CD4-positive, alpha-beta T cell treated with Interleukin-17A for 4 hours (primary cell): ENCODE measurements around the gene SAMD14.

Experiments used
- DNase-seq: peaks from one replicate; pipeline ENCODE4 v3.0.0-alpha.2; 2020; ENCODE audit warnings: mixed read lengths

Gene SAMD14

DNA sequence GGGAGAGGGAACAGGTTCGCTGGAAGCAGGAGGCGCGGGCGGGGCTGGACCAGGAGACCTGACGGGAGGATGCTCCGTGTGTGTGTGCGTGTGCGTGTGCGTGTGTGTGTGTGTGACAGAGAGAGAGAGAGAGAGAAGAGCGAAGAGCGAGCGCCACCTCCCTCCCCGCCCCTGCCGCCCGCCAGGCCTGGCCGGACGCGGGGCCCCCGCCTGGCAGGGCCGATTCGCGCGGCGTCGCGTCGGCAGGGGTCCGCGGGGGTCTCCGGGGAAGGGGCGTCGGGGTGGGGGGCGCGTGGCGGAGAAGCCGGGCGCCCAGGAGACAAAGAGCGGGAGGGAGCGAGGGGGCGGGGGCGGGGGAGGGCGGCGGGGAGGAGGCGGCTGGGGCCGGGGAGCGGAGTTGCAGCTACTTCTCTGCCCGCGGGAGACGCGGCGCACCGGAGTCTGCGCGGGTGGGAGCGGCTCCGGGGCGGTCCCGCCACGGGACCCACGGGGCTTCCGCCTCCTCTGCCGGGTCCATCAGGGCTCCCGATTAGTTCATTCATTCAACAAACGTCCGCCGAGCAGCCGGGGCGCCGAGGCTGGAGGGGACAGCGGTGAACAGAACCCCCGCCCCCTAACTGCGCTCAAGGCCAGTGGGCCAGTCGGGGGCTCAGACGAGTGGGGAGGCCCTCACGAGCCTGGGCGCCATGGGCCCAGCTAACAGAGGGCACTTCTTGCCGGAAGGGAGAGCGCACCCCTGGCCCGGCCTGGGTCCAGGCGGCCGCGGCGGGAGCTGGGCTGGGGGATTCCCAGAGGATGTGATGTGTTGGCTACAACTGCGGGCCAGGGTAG is at the start of gene SAMD14:
SAMD14 (minus strand) TSS at position 433 of the 831 bp plus-strand sequence. CDS start 5,201 bp downstream, outside the sequence.
- DNase-seq = peak; percentile 66

DNA sequence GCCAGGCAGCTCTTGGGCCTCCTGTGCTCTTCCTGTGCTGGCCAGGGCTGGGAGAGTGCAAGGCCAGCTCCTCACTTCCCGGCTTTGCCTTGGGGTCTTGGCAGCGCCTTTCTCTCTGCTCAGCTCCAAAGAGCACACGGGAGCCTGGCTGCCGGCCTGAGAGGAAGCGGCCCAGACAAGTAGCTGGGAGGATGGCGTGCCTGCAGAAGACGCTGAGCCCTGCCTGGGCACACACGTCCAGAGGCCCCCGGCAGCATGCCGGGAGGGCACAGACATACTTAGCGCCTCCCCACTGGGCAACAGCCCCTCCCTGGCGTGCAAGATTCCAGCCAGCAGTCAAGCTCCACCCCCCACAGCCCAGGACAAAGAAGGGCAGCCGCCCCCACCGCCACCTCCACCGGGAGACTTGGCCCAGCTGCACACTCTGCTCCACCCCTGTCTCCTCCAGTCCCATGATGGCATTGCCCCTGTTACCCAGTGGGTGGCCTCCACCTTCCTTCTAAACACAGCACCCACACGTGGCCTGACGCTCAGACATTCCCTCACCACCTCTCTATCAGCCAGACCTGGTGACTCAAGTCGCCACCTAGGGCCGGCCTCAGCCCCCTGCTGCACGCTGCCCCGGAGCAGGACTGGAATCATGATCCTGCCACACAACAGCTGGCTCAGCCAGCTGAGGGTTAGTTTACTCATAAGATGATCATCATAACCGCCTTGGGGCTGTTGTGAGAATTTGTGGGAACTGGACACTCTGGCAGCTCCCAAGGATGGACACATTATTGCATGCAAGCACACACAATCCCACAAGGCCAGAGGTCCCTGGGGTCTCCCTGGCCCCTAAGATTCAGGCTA is 48.2 kb upstream of the SAMD14 start:
- DNase-seq = peak; percentile 67

DNA sequence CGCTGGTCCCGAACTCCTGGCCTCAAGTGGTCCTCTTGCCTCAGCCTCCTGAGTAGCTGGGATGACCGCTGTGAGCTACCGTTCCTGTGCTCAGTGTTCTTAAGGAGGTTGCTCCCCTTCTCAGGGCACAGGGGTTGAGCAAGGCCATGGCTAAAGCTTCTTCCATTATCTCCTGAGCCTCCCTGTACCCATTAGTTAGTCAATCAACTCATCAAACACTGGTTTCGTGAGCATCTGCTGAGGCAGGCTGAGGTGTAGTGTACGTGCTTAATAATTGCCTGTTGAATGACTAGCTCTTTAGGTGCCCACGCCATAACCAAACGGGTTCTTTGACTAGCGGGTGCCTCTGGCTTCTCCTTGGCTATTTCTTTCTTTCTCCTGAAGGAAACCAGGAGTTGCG is 47.5 kb upstream of the SAMD14 start:
- DNase-seq = no peak

DNA sequence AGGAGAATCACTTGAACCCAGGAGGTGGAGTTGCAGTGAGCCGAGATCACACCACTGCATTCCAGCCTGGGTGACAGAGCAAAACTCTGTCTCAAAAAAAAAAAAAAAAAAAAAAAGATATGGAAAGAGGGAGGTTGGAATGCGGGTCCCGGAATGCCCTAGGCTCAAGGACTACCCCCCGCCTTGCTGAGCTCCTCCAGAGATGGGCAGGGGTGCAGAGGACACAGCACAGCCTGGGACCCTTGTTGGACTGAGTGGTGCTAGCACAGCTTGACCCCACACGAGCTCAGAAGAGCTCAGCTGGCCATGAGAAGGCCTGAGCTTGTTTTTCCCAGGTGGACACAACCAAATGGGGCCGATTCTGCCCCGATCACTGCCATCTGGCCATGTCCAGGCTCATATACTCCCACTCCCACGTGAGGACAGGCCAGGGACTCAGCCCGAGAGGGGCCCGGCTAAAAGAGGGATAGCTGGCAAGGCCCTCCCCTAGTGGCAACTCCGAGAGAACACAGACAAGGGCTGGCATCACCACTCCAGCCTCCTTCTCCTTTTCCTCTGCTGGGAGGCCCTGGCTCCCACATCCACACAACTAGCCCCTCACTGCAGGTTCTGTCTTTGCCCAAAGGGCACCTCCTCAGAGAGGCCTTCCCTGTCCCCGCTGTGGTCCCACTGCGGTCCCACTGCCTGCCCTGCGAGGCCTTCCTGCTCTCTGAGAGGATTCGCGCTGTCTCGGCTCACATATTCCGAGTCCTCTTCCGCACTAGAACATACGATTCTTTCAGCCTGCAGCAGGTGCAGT is 46.8 kb upstream of the SAMD14 start:
- no peak for DNase-seq

DNA sequence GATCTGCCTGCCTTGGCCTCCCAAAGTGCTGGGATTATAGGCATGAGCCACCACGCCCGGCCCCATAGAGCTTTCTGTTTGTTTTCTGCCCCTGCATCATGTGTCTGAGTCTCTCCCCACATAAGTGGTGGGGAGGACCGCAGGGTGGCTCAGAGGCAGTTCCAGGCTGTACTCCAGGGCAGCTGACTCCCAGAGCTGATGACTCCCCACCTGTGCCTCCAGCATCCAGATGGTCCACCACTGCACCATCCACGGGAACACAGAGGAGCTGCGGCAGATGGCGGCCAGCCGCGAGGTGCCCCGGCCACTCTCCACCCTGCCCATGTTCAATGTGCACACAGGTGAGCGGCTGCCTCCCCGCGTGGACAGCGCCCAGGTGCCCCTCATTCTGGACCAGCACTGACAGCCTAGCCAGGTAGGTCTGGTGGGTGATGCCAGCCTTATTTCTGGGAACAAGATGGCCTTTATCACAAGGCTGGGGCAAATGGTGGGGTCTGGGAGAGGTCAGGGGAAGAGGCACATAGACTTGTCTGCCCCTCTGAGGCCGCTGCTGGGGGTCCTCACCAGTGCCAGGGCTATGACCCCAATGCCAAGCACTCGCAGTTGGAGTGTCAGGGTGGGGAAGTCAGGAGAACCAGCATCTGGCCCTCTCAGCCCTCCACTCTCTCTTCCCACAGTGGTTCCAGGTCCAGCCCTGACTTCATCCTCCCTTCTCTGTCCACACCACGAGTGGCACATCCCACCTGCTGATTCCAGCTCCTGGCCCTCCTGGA is 45.3 kb upstream of the SAMD14 start:
- no peak for DNase-seq

DNA sequence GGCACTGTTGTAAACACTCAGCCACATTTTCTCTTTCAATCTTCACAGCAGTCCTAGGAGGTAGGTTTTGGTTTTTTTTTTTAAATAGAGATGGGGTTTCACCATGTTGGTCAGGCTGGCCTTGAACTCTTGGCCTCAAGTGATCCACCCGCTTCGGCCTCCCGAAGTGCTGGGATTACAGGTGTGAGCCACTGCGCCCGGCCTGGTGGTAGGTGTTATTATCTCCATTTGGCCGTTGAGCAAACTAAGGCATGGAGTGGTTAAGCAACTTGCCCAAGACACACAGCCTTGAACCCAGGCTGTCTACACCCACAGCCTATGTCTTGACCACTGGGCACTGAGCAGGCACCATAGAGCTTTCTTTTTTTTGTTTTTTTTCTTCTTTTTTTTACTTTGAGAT is 44.5 kb upstream of the SAMD14 start:
- no peak for DNase-seq

DNA sequence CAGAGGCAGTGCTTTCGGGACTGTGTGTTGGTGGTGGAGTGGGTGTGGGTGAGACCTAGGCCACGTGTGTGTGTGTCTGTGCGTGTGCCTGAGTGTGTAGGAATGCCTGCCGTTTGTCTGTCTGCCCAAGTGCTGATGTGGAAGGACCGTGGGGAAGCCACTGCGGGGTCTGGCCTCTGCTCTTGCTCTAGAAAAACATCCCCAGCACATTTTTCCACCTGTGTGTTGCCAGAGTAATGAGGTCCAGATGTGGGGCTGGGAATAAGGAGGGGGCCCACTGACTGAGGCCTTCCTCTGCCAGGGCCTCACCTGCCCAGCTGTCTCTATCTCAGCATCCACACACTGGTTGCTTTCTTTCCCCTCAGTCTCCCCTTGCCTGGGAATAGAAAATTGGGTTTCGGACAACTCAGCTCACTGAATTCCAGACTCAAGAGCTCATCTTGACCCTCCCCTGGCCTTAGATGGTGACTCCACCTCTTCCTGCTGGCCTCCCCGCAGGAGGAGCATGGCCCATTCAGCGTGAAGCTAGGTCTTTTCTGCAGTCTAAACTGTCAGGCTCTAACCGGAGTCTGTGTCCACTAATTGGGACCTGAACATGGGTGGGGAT is 43.5 kb upstream of the SAMD14 start:
- DNase-seq = no peak

DNA sequence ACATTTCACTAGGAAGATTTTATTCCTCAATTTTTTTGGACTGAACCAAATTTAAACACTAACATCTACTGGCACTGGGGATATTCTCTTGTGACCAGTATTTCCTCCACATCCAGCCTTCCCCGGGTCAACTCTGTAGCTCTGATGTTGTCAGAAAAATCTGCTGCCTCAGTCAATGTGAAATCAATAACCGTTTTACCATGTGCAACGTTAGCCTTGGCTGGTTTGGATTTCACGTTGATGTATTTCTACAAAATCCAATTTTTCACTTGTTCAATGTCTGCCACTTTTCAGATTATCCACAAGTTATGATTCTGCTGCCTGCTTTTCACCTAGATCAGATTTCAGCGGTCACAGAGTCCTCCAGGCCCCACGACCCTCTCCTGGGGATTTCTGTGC is 43.0 kb upstream of the SAMD14 start:
- DNase-seq = no peak

DNA sequence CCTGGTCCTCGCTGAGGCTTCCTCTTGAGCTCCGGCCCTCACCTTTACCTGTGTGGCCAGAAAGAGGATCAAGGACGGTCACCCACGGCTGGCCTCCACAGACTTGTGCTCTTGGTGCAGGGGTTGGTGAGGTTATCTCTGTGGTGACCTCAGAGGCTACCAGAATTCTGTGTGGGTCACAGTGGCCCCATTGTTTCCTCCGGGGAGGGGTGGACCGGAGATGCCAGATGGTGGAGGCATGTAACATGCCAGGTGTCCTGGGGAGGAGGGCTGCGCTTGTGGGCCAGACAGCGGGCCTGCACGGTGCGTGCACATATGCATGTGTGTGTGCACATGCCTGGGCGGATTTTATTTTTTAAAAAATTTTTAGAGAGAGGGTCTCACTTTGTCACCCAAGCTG is 42.2 kb upstream of the SAMD14 start:
- DNase-seq = no peak

DNA sequence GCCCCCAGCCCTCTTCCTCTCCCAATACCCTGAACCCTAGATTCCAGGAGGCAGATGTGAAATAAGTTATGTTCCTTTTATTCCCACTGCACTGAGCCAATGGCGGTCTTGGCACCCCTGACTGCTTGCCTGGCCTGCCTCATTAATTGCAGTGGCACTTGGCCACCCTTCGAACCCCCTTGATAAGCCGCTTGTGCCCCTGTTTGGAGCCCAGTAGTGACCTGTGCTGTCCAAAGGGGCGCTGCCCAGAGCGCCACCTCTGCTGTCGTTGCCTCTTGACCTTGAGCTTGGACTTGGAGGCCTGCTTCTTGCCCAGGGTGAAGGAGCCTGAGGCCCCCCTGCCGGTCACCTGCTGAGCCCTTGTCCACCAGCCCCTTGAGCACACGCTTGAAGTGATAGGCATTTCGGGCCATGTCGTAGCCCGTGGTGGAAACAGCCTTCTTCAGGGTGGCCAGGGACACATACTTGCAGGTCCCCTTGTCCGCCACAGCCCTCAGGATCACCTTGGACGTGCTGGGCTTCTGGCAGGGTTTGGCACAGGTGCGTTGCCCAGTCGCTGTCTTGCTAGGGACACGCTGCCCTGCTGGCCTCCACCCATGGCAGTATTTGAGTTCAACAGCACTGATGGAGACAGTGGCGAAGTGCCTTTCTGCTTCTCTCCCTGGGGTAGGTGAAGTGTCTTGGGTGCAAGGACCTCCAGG is 41.6 kb upstream of the SAMD14 start:
- no peak for DNase-seq

DNA sequence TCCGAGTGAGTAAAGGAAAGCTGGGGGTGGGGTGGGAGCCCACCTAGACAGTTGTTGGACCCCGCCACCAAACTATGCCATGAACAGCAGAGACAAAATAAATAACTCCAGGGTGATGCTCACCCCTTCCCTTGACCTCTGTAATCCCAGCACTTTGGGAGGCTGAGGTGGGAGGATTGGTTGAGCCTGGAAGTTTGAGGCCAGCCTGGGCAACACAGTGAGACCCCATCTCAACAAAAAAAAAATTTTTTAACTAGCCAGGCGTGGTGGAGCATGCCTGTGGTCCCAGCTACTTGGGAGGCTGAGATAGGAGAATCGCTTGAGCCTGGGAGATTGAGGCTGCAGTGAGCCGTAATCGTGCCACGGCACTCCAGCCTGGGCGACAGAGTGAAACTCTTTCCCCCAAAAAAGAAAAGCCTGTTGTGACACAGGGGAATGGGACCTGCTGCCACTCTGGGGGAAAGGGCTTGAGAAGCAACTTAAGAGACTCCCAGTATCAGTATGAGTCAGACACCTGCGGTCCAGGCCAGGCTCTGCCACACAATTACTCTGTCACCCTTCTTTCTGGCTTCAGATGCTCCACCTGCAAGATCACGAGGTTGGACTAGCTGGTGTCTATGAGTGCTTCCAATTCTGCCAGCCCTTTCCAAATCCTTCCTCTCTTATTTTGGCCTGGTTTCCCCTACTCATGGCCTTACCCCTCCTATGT is 40.9 kb upstream of the SAMD14 start:
- DNase-seq = peak; percentile 21

DNA sequence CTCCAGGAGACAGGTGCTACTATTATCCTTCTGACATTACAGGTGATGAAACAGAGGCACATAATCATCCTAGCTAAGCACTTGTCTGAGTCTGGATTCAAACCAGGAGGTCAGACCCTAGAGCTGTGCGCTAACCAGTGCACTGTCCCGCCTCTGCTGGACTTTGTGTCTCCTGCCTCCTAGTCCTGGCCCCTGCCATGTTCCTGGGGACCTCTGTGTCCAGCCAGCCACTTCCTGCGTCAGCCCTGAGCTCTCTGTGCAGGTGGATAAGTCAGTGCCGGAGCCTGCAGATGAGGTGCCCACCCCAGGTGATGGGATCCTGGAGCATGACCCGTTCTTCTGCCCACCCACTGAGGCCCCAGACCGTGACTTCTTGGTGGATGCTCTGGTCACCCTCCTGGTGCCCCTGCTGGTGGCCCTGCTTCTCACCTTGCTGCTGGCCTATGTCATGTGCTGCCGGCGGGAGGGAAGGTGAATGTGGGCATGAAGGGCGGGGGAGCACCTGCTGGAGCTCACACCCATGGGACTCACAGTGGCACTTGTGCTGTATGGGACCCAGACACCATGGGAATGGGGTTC is 40.0 kb upstream of the SAMD14 start:
- no peak for DNase-seq

DNA sequence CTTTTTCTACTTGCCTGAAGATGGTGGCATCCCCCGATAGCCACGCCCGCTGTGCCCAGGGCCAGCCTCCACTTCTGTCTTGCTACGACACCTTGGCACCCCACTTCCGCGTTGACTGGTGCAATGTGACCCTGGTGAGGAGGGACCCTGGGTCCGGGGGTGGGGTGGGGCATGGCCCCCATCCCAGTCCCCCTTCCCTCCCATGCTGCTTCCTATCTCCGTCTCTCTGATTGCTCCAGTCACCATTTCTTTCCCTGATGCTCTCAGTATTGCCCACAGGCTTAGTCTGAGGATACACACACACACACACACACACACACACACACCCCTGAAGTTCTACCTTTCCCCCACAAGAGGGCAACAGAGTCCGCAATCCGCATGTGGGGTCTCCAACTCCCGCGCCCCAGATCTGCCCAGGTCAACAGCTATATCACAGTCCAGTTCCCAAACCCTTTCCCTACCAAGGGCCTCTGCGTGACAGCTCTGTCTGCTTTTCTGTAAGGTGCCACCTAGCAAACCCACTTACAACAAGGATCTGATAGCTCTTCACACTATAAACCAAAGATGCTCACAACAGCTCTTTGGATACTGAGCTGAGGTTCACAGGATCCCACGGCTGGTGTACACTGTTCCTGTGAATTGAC is 39.3 kb upstream of the SAMD14 start:
- peak; percentile 69 for DNase-seq

DNA sequence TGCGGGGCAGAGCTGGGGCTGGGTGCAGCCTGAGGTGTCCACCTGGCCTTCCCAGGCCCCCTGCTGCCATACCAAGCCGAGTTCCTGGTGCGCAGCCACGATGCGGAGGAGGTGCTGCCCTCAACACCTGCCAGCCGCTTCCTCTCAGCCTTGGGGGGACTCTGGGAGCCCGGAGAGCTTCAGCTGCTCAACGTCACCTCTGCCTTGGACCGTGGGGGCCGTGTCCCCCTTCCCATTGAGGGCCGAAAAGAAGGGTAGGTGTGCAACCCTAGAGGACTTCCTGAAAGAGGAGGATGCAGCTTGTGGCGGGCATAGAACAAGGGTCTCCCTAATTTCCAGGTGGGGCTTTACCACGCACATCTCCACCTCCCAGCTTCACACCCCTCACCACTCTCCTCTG is 38.4 kb upstream of the SAMD14 start:
- DNase-seq = no peak

DNA sequence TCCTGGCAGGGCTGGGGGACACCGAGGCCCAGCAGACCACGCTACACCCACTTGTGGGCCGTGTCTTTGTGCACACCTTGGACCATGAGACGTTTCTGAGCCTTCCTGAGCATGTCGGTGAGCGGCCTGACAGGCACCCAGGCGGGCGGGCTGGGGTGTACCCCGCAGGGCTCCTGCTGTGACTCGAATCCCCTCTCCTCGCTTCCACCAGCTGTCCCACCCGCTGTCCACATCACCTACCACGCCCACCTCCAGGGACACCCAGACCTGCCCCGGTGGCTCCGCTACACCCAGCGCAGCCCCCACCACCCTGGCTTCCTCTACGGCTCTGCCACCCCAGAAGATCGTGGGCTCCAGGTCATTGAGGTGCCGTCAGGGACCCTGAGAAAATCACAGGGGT is 37.4 kb upstream of the SAMD14 start:
- DNase-seq = no peak

DNA sequence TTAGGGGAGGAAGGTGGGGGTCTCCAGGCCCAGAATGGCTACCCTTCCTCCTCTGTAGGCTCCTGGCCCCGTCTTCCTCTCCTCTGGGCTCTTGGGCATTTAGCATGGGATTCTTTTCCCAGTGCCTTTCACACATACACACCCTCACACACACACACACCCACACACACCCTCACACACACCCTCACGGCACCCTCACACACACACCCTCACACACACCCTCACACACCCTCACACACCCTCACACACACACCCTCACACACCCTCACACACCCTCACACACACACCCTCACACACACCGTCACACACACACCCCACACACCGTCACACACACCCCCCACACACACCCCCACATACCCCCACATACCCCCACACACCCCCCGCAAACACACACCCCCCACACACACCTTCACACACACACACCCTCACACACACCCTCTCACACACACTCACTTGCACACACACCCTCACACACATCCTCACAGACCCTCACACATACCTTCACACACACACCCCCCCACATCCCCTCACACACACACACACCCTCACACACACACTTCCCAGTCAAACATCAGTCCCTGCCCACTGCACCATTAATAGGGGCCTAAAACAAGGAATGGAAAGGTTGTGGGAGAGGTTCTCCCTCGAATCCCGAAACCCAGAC is 36.7 kb upstream of the SAMD14 start:
- no peak for DNase-seq

DNA sequence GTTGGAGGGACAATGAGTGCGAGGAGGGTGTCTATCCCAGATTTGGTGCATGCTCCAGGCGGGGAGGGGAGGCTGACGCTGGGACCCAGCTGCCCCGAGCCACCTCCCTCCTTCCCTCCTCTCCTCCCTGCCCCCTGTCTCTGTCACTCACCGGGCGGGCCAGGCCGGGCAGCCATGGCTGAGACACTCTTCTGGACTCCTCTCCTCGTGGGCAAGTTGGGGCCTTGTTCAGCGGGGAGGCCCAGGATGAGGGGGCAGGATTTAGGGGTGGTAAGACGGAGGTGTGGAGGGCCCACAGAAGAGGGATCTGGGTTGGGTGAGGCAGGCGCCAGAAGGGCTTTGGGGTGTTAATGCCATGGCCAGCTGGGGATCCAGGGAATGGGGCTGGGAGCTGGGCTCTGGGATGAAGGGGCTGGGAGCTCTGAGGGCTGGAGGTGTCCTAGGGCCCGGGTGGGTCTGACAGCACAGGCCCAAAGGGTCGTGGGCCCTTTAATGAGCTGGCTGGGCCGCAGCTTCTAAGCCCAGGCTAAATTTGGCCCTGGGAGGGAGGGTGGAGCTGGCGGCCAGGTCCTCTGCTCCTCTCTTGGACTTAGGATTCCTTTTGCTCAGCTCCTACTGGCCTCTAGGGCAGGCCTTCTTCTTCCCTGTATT is 36.0 kb upstream of the SAMD14 start, which contains the start of gene SGCA:
SGCA (plus strand) TSS at position 139 of the 651 bp plus-strand sequence; CDS start at position 175, 36 bp downstream.
- DNase-seq = no peak

DNA sequence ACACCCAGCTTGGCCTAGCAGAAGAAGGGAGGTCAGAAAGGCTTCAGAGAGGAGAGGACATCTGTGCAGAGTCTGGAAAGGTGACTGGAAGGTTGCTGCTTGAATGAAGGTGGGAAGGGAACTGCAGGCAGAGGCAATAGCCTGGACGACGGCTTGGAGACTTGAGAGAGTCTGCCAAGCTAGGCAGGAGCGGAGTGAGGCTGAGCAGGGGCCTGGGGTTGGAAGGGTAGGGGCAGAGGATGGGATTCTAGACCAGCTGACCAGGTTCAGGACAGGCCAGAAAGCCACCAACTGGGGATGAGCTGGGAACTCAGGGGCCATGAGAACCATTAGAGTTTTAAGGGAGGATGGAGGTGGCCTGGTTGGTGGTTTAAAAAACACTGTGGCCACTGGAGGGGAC is 35.5 kb upstream of the SAMD14 start:
- DNase-seq = no peak
